Type B pancreatic cell (in vitro differentiated cells): ENCODE measurements around the gene VSNL1. TPM values are rescaled to one million over a fixed set of nuclear protein-coding genes. Genes with fewer than 3 reads are reported as not detected.
"Not testable (repeated sequence)": the region's sequence is repeated elsewhere in the genome, so short reads cannot be mapped to it uniquely, and the experiment has no call there.

ENCODE experiments used
- DNase-seq: peaks from one replicate; pipeline ENCODE4 v3.0.0; 2021; ENCODE audit warnings: mixed read lengths; ENCODE audit not compliant: unreplicated experiment; ENCODE audit errors: extremely low spot score
- H3K27ac Mint-ChIP-seq: 2 replicates; pipeline ENCODE4 v1.8.0; 2021; ENCODE audit warnings: mild to moderate bottlenecking, mixed read lengths
- H3K27me3 Mint-ChIP-seq: 2 replicates; pipeline ENCODE4 v1.8.0; 2021; ENCODE audit warnings: mixed read lengths
- H3K36me3 Mint-ChIP-seq: 2 replicates; pipeline ENCODE4 v1.8.0; 2021; ENCODE audit warnings: mixed read lengths
- H3K4me1 Mint-ChIP-seq: one replicate; pipeline ENCODE4 v1.8.0; 2021; ENCODE audit warnings: mixed read lengths; ENCODE audit not compliant: unreplicated experiment
- H3K4me3 Mint-ChIP-seq: 2 replicates; pipeline ENCODE4 v1.8.0; 2021; ENCODE audit warnings: mild to moderate bottlenecking, mixed read lengths
- H3K9me3 Mint-ChIP-seq: 2 replicates; pipeline ENCODE4 v1.8.0; 2021; ENCODE audit warnings: mixed read lengths
- CTCF ChIP-seq: fragments of 200-600 bp; sonication (generic); conservative IDR thresholded peaks from 2 replicates; pipeline ENCODE4 v1.5.0; 2021; ENCODE audit warnings: antibody characterized with exemption, mild to moderate bottlenecking
- total RNA-seq: library from RNA; stranded (reverse); gene quantifications from 2 replicates; pipeline ENCODE4 v1.2.1, GENCODE V29; 2021; ENCODE audit warnings: low replicate concordance

The VSNL1 gene
- total RNA-seq, 1 donor from 2014 or later, result 4.6 TPM

DNA sequence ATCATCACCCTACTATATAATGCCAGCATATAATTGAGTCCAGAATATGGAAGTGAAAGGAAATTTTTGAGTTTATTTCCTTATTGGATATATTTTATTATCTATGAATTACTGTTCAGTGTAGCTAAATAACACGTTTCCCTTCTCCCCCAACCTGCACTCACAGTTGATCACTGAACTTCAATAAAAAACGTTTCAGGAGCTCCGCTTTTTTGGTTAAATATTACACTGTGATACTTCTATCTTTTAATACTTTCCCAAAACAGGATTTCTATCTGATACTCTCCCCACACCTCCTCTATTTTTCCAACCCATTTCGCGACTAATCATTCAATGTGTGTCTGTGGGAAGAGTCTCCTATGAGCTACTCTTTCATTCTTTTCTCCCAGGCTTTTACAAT, 7.2 kb downstream of the VSNL1 start:
- Mint-ChIP-seq H3K36me3 (no peaks in the 10 kb centered on the region), H3K4me3 (no peak overlapping the region), H3K27me3 (peaks cover 29% of the 10 kb centered on the region), H3K27ac (no peak overlapping the region), H3K9me3 (no peaks in the 10 kb centered on the region), H3K4me1 (peaks cover 5% of the 10 kb centered on the region)
- no peak for TF ChIP-seq CTCF
- no peak for DNase-seq

DNA sequence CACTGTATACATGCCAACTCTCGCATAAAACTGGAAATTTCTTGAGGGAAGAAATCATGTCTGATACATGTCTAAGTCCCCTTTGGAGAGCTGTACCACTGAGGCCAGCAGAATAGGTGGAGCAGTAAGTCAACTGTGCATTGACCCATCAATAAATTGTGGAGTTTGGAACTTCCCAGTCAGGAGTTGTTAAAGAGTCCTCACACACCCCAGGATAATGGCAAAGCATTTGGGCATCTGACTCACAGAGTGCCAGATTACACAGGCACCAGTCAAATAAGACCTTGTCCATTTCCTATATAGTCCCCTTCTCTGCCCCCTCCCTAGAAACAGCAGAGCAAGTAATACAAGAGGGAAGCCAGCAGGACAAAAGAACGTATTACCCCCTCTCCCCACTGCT, 10.4 kb downstream of the VSNL1 start:
- no peaks in the 10 kb centered on the region for H3K9me3 Mint-ChIP-seq
- H3K4me3 Mint-ChIP-seq, result no peak overlapping the region
- no peaks in the 10 kb centered on the region for H3K4me1 Mint-ChIP-seq
- no peak for DNase-seq
- no peaks in the 10 kb centered on the region for H3K36me3 Mint-ChIP-seq
- no peak for TF ChIP-seq CTCF
- no peak overlapping the region for H3K27ac Mint-ChIP-seq
- H3K27me3 Mint-ChIP-seq, result peaks cover 12% of the 10 kb centered on the region

- H3K27ac Mint-ChIP-seq, result no peak overlapping the region
- H3K4me3 Mint-ChIP-seq, result no peak overlapping the region
- no peaks in the 10 kb centered on the region for H3K9me3 Mint-ChIP-seq
- no peaks in the 10 kb centered on the region for H3K27me3 Mint-ChIP-seq
- no peak for TF ChIP-seq CTCF
- H3K4me1 Mint-ChIP-seq, result no peaks in the 10 kb centered on the region
- H3K36me3 Mint-ChIP-seq, result no peaks in the 10 kb centered on the region
- DNase-seq, result no peak
These were observed 14.7 kb downstream of the VSNL1 start for GRCh38 chr2:17555150-17555549.

DNA sequence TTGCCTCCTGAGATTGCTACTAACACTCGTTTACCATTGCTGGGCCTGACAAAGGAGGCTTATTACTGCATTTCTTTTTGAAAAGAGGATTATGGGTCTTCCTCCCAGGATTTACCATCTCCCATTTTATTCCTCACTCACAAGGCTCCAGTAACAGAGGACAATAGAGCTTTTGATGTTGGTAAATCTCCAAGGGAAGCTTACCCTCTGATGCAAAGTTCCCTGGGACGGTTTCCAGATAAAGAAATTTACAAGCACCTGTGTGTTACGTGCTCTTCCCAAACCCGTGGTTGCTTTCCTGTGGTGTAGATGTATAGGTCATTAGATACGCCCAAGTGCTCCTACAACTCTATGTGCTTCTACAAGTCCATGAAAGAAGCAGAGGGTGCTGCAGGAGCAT, 17.1 kb downstream of the VSNL1 start:
- TF ChIP-seq CTCF, result no peak
- H3K9me3 Mint-ChIP-seq, result peaks cover 4% of the 10 kb centered on the region
- no peak for DNase-seq
- peaks cover 5% of the 10 kb centered on the region for H3K27me3 Mint-ChIP-seq
- H3K36me3 Mint-ChIP-seq, result no peaks in the 10 kb centered on the region
- H3K4me3 Mint-ChIP-seq, result no peak overlapping the region
- H3K4me1 Mint-ChIP-seq, result no peaks in the 10 kb centered on the region
- H3K27ac Mint-ChIP-seq, result no peak overlapping the region

- Mint-ChIP-seq H3K27me3 (peaks cover 5% of the 10 kb centered on the region), H3K9me3 (peaks cover 4% of the 10 kb centered on the region), H3K27ac (no peak overlapping the region), H3K36me3 (no peaks in the 10 kb centered on the region), H3K4me3 (no peak overlapping the region), H3K4me1 (no peaks in the 10 kb centered on the region)
- no peak for DNase-seq
- no peak for TF ChIP-seq CTCF
These were observed 17.6 kb downstream of the VSNL1 start for GRCh38 chr2:17558053-17558452.

DNA sequence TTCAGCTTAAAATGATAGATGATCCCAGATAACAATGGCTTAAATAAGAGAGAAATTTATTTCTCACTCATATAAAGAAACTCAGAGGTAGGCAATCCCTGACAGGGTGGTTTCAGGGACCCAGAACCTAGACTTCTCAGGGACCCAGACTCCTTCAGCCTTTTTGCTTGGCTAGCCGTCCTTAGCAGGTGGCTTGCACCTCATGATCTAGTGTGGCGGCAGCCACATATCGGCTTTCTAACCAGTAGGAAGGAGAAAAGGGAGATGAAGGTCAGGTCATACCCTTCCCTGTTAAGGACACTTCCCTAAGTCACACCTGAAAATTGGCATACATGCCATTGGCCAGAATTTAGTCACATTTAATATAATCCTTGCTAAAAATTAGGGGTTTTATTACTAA, 18.4 kb downstream of the VSNL1 start:
- H3K27ac Mint-ChIP-seq, result no peak overlapping the region
- no peak for DNase-seq
- H3K4me1 Mint-ChIP-seq, result no peaks in the 10 kb centered on the region

GRCh38 chr2:17565726-17566125, 25.2 kb downstream of the VSNL1 start:
- not testable (repeated sequence) for H3K4me1 Mint-ChIP-seq, DNase-seq, H3K9me3 Mint-ChIP-seq, H3K36me3 Mint-ChIP-seq, H3K27ac Mint-ChIP-seq, H3K4me3 Mint-ChIP-seq, H3K27me3 Mint-ChIP-seq

More for the DNA sequence above, 18.4 kb downstream of the VSNL1 start:
- TF ChIP-seq CTCF, result no peak
- Mint-ChIP-seq H3K4me3 (no peak overlapping the region), H3K36me3 (no peaks in the 10 kb centered on the region), H3K27me3 (peaks cover 5% of the 10 kb centered on the region), H3K9me3 (peaks cover 4% of the 10 kb centered on the region)
